ENCODE results near the gene TLL2.

TLL2 gene

DNA sequence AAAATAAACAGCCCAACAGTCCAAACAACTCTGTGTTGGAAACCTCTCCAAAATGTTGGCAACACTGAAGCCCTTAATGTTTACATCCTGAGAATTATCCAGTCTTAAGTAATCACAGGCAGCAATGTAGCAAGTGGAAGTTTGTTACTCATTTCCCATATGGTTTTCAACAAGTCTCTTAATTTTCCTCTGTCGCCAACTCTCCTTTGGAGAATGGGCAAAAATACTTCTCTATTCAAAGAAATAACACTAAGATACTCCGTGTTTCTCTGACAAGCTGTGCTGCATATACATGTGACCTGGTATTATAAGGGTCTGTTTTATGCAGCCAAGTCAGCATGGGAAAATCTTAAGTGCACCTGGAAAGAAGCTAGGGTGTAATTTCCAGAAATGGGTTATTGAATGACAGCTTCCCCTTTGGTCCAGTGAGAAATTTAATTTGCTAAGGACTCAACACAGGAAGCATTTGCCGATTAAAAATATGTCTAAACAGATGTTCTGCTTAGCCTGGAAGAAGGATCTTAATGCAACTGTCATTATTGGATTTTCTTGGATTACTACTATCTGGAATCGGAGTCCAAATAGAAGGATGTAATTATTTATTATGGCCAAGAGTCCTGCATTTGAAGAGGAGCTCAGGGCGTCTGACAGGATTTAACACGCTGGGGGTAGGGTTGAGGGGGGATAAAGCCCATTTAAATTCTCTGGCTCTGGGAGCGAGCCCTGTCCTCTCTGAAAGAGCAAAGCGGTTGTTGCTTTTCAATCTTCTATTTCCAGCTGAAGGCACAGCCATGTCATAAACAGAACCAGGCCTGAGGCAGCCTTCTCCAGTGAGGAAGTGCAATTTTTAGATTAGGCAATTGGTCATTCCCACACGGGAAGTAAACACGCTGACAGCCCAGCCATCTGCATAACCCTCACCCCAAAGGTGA lies 73.1 kb downstream of the TLL2 start:
- Histone ChIP-seq H3K9ac (ENCODE audit: low read depth, low read length) (no peak overlapping the region), H3K9me3 (ENCODE audit: control insufficient read depth, insufficient read depth, low read length) (peaks cover 5% of the 10 kb centered on the region; the same call in 1 of the 2 replicates), H3K4me1 (ENCODE audit: insufficient read depth, low read length) (peaks cover 21% of the 10 kb centered on the region), H3K36me3 (ENCODE audit: insufficient read depth, low read length) (no peaks in the 10 kb centered on the region)

- H3K36me3 ChIP-seq (ENCODE audit: insufficient read depth, low read length): no peaks in the 10 kb centered on the region
- H3K4me1 ChIP-seq (ENCODE audit: insufficient read depth, low read length): peaks cover 21% of the 10 kb centered on the region
- H3K9me3 ChIP-seq (ENCODE audit: control insufficient read depth, insufficient read depth, low read length): peaks cover 5% of the 10 kb centered on the region; the same call in 1 of the 2 replicates
- no peak overlapping the region for H3K9ac ChIP-seq (ENCODE audit: low read depth, low read length)
Observed at GRCh38 chr10:96439725-96440124, 74.0 kb downstream of the TLL2 start.

GRCh38 chr10:96436035-96436434 lies 77.7 kb downstream of the TLL2 start:
- Histone ChIP-seq H3K9me3 (ENCODE audit: control insufficient read depth, insufficient read depth, low read length) (peaks cover 5% of the 10 kb centered on the region; the same call in 1 of the 2 replicates), H3K9ac (ENCODE audit: low read depth, low read length) (no peak overlapping the region), H3K4me1 (ENCODE audit: insufficient read depth, low read length) (peaks cover 5% of the 10 kb centered on the region), H3K36me3 (ENCODE audit: insufficient read depth, low read length) (no peaks in the 10 kb centered on the region)

- no peak overlapping the region for H3K9ac ChIP-seq (ENCODE audit: low read depth, low read length)
- no peaks in the 10 kb centered on the region for H3K36me3 ChIP-seq (ENCODE audit: insufficient read depth, low read length)
- no peaks in the 10 kb centered on the region; the same call in 1 of the 2 replicates for H3K9me3 ChIP-seq (ENCODE audit: control insufficient read depth, insufficient read depth, low read length)
- no peaks in the 10 kb centered on the region for H3K4me1 ChIP-seq (ENCODE audit: insufficient read depth, low read length)
Observed at GRCh38 chr10:96431211-96431970, 82.3 kb downstream of the TLL2 start.

DNA sequence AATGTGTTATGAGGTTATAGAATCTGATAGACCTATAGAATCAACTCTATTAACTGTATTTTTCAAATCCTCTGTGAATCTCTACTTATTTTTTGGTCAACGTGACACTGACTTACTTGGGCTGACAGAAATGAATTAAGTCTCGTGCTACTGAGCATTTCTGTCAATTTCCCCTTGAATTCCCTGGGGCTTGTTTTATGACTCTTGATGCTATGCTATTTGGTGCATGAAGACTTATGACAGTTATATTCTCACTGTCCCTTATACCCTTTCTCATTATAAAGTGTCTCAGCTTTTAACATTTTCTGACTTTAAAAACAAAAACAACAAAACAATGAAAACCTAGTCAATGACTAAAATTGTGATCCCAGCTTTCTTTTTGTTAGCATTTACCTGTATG lies 86.4 kb downstream of the TLL2 start:
- no peak overlapping the region for H3K9ac ChIP-seq (ENCODE audit: low read depth, low read length)
- no peaks in the 10 kb centered on the region for H3K9me3 ChIP-seq (ENCODE audit: control insufficient read depth, insufficient read depth, low read length)
- no peaks in the 10 kb centered on the region for H3K36me3 ChIP-seq (ENCODE audit: insufficient read depth, low read length)
- H3K4me1 ChIP-seq (ENCODE audit: insufficient read depth, low read length): no peaks in the 10 kb centered on the region

DNA sequence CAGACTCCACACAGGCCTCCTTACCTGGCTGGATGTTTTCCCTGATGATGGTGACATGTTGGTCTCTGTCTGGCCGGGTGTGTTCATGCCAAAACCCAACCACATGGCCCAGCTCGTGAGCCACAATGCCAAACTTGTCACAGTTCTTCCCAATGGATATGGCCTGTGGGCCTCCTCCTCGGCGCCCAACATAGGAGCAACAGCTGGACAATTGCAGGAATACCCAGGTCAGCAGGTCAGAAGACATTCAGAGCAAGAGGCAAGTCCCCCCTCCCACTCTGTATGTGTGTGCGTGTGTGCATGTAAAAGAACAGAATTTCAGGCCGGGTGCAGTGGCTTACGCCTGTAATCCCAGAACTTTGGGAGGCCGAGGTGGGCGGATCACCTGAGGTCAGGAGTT lies 91.2 kb downstream of the TLL2 start:
- no peak overlapping the region for H3K9ac ChIP-seq (ENCODE audit: low read depth, low read length)
- no peaks in the 10 kb centered on the region for H3K36me3 ChIP-seq (ENCODE audit: insufficient read depth, low read length)
- no peaks in the 10 kb centered on the region; the same call in 1 of the 2 replicates for H3K9me3 ChIP-seq (ENCODE audit: control insufficient read depth, insufficient read depth, low read length)
- H3K4me1 ChIP-seq (ENCODE audit: insufficient read depth, low read length): peaks cover 3% of the 10 kb centered on the region; the same call in 1 of the 2 replicates

GRCh38 chr10:96421995-96422394 lies 91.7 kb downstream of the TLL2 start:
- Histone ChIP-seq H3K9ac (ENCODE audit: low read depth, low read length) (no peak overlapping the region), H3K9me3 (ENCODE audit: control insufficient read depth, insufficient read depth, low read length) (no peaks in the 10 kb centered on the region; the same call in 1 of the 2 replicates), H3K4me1 (ENCODE audit: insufficient read depth, low read length) (peaks cover 7% of the 10 kb centered on the region; the same call in 1 of the 2 replicates), H3K36me3 (ENCODE audit: insufficient read depth, low read length) (no peaks in the 10 kb centered on the region; the same call in 1 of the 2 replicates)

- no peaks in the 10 kb centered on the region; the same call in 1 of the 2 replicates for H3K36me3 ChIP-seq (ENCODE audit: insufficient read depth, low read length)
- H3K9me3 ChIP-seq (ENCODE audit: control insufficient read depth, insufficient read depth, low read length): no peaks in the 10 kb centered on the region; the same call in 1 of the 2 replicates
- H3K9ac ChIP-seq (ENCODE audit: low read depth, low read length): no peak overlapping the region
- peaks cover 9% of the 10 kb centered on the region; the same call in 1 of the 2 replicates for H3K4me1 ChIP-seq (ENCODE audit: insufficient read depth, low read length)
Observed at GRCh38 chr10:96420228-96421009, 93.3 kb downstream of the TLL2 start.

DNA sequence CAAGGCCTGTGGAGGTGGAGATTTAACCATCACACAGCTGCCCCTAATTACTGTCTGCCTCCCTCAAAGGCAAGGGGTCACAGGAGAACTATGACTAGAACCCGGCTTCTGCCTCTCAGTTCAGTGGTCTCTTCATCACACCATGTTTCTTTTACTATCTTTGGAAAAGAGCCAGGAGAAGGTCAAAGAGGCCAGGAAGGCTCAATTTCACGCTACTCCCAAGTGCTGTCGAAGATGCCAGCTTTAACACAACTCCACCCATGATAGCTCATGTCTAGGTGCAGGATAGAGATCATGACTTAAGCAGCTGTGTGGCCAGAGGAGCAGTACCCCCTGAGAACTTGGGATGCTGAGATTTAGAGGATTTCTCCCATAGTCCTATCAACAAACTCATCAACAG lies 94.4 kb downstream of the TLL2 start:
- H3K4me1 ChIP-seq (ENCODE audit: insufficient read depth, low read length): peaks cover 9% of the 10 kb centered on the region; the same call in 1 of the 2 replicates
- no peak overlapping the region for H3K9ac ChIP-seq (ENCODE audit: low read depth, low read length)
- H3K9me3 ChIP-seq (ENCODE audit: control insufficient read depth, insufficient read depth, low read length): no peaks in the 10 kb centered on the region; the same call in 1 of the 2 replicates
- no peaks in the 10 kb centered on the region; the same call in 1 of the 2 replicates for H3K36me3 ChIP-seq (ENCODE audit: insufficient read depth, low read length)

- H3K36me3 ChIP-seq (ENCODE audit: insufficient read depth, low read length): no peaks in the 10 kb centered on the region; the same call in 1 of the 2 replicates
- H3K4me1 ChIP-seq (ENCODE audit: insufficient read depth, low read length): peaks cover 9% of the 10 kb centered on the region; the same call in 1 of the 2 replicates
- H3K9ac ChIP-seq (ENCODE audit: low read depth, low read length): no peak overlapping the region
- H3K9me3 ChIP-seq (ENCODE audit: control insufficient read depth, insufficient read depth, low read length): no peaks in the 10 kb centered on the region; the same call in 1 of the 2 replicates
Observed at GRCh38 chr10:96418582-96418981, 95.1 kb downstream of the TLL2 start.

DNA sequence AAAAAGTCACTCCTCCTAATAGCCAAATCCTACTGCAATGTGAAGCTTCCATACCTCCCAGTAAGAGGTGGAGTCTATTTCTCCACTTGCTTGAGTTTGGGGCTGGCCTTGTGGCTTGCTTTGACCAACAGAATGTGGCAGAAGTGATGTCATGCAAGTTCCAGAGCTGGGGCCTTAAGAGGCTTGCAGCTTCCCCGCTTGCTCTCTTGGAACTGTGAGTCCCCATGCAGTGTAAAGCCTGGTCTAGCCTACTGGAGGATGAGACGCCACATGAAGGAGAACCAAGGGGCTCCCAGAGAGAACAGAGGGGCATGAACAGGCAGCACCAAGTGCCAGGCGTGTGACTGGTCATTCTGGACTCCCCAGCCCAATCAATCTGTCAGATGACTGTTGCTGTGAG lies 96.3 kb downstream of the TLL2 start:
- H3K4me1 ChIP-seq (ENCODE audit: insufficient read depth, low read length): peaks cover 9% of the 10 kb centered on the region; the same call in 1 of the 2 replicates
- H3K9ac ChIP-seq (ENCODE audit: low read depth, low read length): no peak overlapping the region
- no peaks in the 10 kb centered on the region; the same call in 1 of the 2 replicates for H3K9me3 ChIP-seq (ENCODE audit: control insufficient read depth, insufficient read depth, low read length)
- H3K36me3 ChIP-seq (ENCODE audit: insufficient read depth, low read length): no peaks in the 10 kb centered on the region; the same call in 1 of the 2 replicates

- no peak overlapping the region for H3K9ac ChIP-seq (ENCODE audit: low read depth, low read length)
- H3K4me1 ChIP-seq (ENCODE audit: insufficient read depth, low read length): peaks cover 9% of the 10 kb centered on the region; the same call in 1 of the 2 replicates
- H3K9me3 ChIP-seq (ENCODE audit: control insufficient read depth, insufficient read depth, low read length): no peaks in the 10 kb centered on the region; the same call in 1 of the 2 replicates
- no peaks in the 10 kb centered on the region; the same call in 1 of the 2 replicates for H3K36me3 ChIP-seq (ENCODE audit: insufficient read depth, low read length)
Observed at GRCh38 chr10:96416643-96417042, 97.1 kb downstream of the TLL2 start.

- H3K9ac ChIP-seq (ENCODE audit: low read depth, low read length): no peak overlapping the region
Observed at GRCh38 chr10:96415891-96416554, 97.7 kb downstream of the TLL2 start.

More at GRCh38 chr10:96415891-96416554, 97.7 kb downstream of the TLL2 start:
- Histone ChIP-seq H3K9me3 (ENCODE audit: control insufficient read depth, insufficient read depth, low read length) (no peaks in the 10 kb centered on the region; the same call in 1 of the 2 replicates), H3K36me3 (ENCODE audit: insufficient read depth, low read length) (no peaks in the 10 kb centered on the region; the same call in 1 of the 2 replicates), H3K4me1 (ENCODE audit: insufficient read depth, low read length) (peaks cover 9% of the 10 kb centered on the region; the same call in 1 of the 2 replicates)
